Measurements from ENCODE around the gene MTREX. TPM values are rescaled to one million over a fixed set of nuclear protein-coding genes. Genes with fewer than 3 reads are reported as not detected.

MTREX gene
- total RNA-seq, 2 experiments from 2014 or later = 50.9 to 54.5 TPM

DNA sequence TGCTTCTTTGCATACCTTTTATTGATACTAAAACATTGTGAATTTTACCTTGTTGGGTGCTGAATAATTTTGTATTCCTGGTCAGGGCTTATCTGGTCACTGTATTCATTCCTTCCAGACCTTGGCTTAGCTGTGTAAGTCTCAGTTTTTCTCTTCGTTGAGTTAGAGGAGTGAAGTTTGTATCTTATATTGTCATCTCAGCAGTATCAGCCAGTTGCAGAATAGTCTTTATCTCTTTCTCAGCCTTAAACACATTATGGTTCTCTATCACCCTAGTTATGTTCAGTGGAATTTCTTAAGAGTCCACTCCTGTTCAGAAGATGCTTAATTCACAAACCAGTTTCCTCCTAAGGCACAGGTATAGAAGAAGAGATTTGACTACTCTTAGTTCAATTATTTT is 25.2 kb downstream of the MTREX start:
- no peaks in the 10 kb centered on the region for H3K27me3 ChIP-seq (ENCODE audit: control insufficient read depth in 1 of 2, insufficient read depth in 2 of 2, low read length in 2 of 2)
- H3K36me3 Mint-ChIP-seq (ENCODE audit: low read depth) = peaks cover 83% of the 10 kb centered on the region
- peaks cover 43% of the 10 kb centered on the region for H3K4me1 Mint-ChIP-seq (ENCODE audit: low read depth)
- DNase-seq (no peak), ATAC-seq (ENCODE audit: poor library complexity) (no peak)
- H3K4me1 ChIP-seq (ENCODE audit: insufficient read depth, low read length) = peaks cover 4% of the 10 kb centered on the region
- no peak overlapping the region for H3K27ac ChIP-seq (ENCODE audit: low read depth in 1 of 2, low read length in 2 of 2)
- TF ChIP-seq CTCF (IDR thresholded peaks at IDR 0.05) = no peak
- POLR2A ChIA-PET = no interaction called here
- no peak overlapping the region for H3K4me3 ChIP-seq (ENCODE audit: low read length)
- H3K27ac Mint-ChIP-seq = no peak overlapping the region
- no peaks in the 10 kb centered on the region for H3K9me3 Mint-ChIP-seq
- no peaks in the 10 kb centered on the region for H3K9me3 ChIP-seq (ENCODE audit: control insufficient read depth in 1 of 2, insufficient read depth in 1 of 2, low read length in 2 of 2)
- intact Hi-C loops (cut with DNase I, micrococcal nuclease) = no loop called here
- CTCF ChIA-PET = no interaction called here
- H3K36me3 ChIP-seq (ENCODE audit: insufficient read depth, low read length) = peaks cover 55% of the 10 kb centered on the region
- H3K27me3 Mint-ChIP-seq = no peaks in the 10 kb centered on the region
- H3K4me3 Mint-ChIP-seq = no peak overlapping the region

DNA sequence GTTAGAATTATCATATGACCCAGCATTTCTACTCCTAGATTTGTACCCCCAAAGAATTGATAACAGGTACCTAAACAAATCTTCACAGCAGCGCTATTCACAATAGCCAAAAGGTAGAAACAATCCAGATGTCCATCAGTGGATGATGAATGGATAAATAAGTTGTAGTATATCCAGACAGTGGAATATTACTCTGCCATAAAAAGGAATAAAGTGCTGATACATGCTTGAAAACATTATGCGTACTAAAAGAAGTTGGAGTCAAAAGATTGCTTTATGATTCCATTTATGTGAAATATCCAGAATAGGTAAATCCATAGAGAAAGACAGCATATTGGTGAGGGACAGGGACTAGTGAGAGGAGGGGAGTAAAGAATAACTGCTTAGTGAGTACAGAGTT is 26.0 kb downstream of the MTREX start:
- DNase-seq (no peak), ATAC-seq (ENCODE audit: poor library complexity) (no peak)
- POLR2A ChIA-PET = no interaction called here
- Histone ChIP-seq H3K9me3 (ENCODE audit: control insufficient read depth in 1 of 2, insufficient read depth in 1 of 2, low read length in 2 of 2) (no peaks in the 10 kb centered on the region), H3K27ac (ENCODE audit: low read depth in 1 of 2, low read length in 2 of 2) (no peak overlapping the region), H3K36me3 (ENCODE audit: insufficient read depth, low read length) (peaks cover 47% of the 10 kb centered on the region), H3K4me3 (ENCODE audit: low read length) (no peak overlapping the region), H3K4me1 (ENCODE audit: insufficient read depth, low read length) (peaks cover 4% of the 10 kb centered on the region), H3K27me3 (ENCODE audit: control insufficient read depth in 1 of 2, insufficient read depth in 2 of 2, low read length in 2 of 2) (no peaks in the 10 kb centered on the region)
- Mint-ChIP-seq H3K4me1 (ENCODE audit: low read depth) (peaks cover 47% of the 10 kb centered on the region), H3K36me3 (ENCODE audit: low read depth) (peaks cover 81% of the 10 kb centered on the region), H3K9me3 (no peaks in the 10 kb centered on the region), H3K4me3 (no peak overlapping the region), H3K27me3 (no peaks in the 10 kb centered on the region), H3K27ac (no peak overlapping the region)
- intact Hi-C loops (cut with DNase I, micrococcal nuclease) = no loop called here
- CTCF ChIA-PET = no interaction called here
- TF ChIP-seq CTCF (IDR thresholded peaks at IDR 0.05) = no peak

DNA sequence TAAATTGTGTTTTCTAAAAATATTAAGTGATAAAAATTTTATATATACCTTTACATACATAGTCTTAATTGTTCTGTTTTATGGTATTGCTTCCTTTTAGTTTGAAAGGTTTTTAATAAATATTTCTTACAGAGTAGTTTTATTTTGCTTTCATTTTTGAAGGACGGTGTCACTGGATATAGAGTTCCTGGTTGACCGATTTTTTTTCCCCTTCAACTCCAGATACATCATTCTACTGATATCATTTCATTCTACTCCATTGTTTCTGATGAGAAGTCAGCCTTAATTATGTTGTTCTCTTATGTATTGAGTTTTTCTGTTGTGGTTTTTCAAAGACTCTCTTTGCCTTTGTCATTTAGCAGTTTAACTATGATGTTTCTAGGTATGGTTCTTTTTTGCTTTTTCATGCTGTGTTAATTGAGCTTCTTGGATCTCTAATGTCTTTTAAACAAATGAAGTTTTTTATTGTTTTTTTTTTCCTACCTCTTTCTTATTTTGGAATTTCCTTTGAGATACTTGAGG is 30.4 kb downstream of the MTREX start:
- H3K27me3 Mint-ChIP-seq = no peaks in the 10 kb centered on the region
- Histone ChIP-seq H3K9me3 (ENCODE audit: control insufficient read depth in 1 of 2, insufficient read depth in 1 of 2, low read length in 2 of 2) (no peaks in the 10 kb centered on the region), H3K27me3 (ENCODE audit: control insufficient read depth in 1 of 2, insufficient read depth in 2 of 2, low read length in 2 of 2) (no peaks in the 10 kb centered on the region), H3K27ac (ENCODE audit: low read depth in 1 of 2, low read length in 2 of 2) (no peak overlapping the region), H3K4me1 (ENCODE audit: insufficient read depth, low read length) (no peaks in the 10 kb centered on the region), H3K36me3 (ENCODE audit: insufficient read depth, low read length) (peaks cover 30% of the 10 kb centered on the region), H3K4me3 (ENCODE audit: low read length) (no peak overlapping the region)
- no peak for TF ChIP-seq CTCF (IDR thresholded peaks at IDR 0.05)
- H3K4me3 Mint-ChIP-seq = peak overlapping the region; percentile 47
- H3K36me3 Mint-ChIP-seq (ENCODE audit: low read depth) = peaks cover 67% of the 10 kb centered on the region
- H3K9me3 Mint-ChIP-seq = no peaks in the 10 kb centered on the region
- CTCF ChIA-PET = interaction anchor here (1.2 kb wide), 1 partner anchor 348 kb away, joined by 3 read pairs; no protein-coding TSS in a partner anchor
- ATAC-seq (ENCODE audit: poor library complexity) = peak; percentile 49
- POLR2A ChIA-PET = no interaction called here
- H3K27ac Mint-ChIP-seq = peak overlapping the region; percentile 13
- intact Hi-C loops (cut with DNase I, micrococcal nuclease) = no loop called here
- H3K4me1 Mint-ChIP-seq (ENCODE audit: low read depth) = peaks cover 30% of the 10 kb centered on the region
- DNase-seq = peak in 3 of 14 experiments; percentile 17 to 27 (median 22)
